A549 (cell line): ENCODE data around the gene KIF5A.

Experiments
- BHLHE40 ChIP-seq: IDR thresholded peaks from 2 replicates; pipeline ENCODE4 v1.6.1; 2012; ENCODE audit warnings: low read depth, low read length, inconsistent platforms
- EP300 ChIP-seq, 2 experiments: fragments of >200 bp; sonication (Bioruptor Twin); formaldehyde crosslinking; IDR thresholded peaks; 2 replicates in 1 of 2; 3 replicates in 1 of 2; pipeline ENCODE4 v1.6.1; 2016 to 2017
- POLR2A ChIP-seq: IDR thresholded peaks from 2 replicates; pipeline ENCODE4 v1.6.1; 2012; ENCODE audit warnings: mild to moderate bottlenecking, low read length
- RAD21 ChIP-seq, 2 experiments: fragments of >200 bp in 1 of 2; sonication (Bioruptor Twin) in 1 of 2; formaldehyde crosslinking in 1 of 2; IDR thresholded peaks in 1 of 2; conservative IDR thresholded peaks in 1 of 2; 2 replicates in 1 of 2; 3 replicates in 1 of 2; pipeline ENCODE4 v1.6.1; 2012 to 2018; ENCODE audit warnings: inconsistent platforms in 1 of 2
- TF ChIP-seq, protein P1 (sequence below): fragments of >200 bp; sonication (Bioruptor Twin); formaldehyde crosslinking; IDR thresholded peaks from 3 replicates; pipeline ENCODE4 v1.5.1; 2016
- TF ChIP-seq, protein P2 (sequence below): fragments of >200 bp; sonication (Bioruptor Twin); formaldehyde crosslinking; IDR thresholded peaks from 3 replicates; pipeline ENCODE4 v1.6.1; 2016
- TF ChIP-seq, protein P3 (sequence below): IDR thresholded peaks from 2 replicates; pipeline ENCODE4 v1.6.1; 2012; ENCODE audit warnings: low read depth, borderline replicate concordance
- TF ChIP-seq, protein P4 (sequence below): fragments of 200-600 bp; sonication (generic); IDR thresholded peaks from 2 replicates; pipeline ENCODE4 v1.6.1; 2016; ENCODE audit warnings: antibody characterized with exemption, mild to moderate bottlenecking, moderate library complexity
- TF ChIP-seq, protein P5 (sequence below): IDR thresholded peaks from 2 replicates; pipeline ENCODE4 v1.6.1; 2012
- TF ChIP-seq, protein P6 (sequence below): IDR thresholded peaks from 2 replicates; pipeline ENCODE4 v1.6.1; 2012

DNA sequence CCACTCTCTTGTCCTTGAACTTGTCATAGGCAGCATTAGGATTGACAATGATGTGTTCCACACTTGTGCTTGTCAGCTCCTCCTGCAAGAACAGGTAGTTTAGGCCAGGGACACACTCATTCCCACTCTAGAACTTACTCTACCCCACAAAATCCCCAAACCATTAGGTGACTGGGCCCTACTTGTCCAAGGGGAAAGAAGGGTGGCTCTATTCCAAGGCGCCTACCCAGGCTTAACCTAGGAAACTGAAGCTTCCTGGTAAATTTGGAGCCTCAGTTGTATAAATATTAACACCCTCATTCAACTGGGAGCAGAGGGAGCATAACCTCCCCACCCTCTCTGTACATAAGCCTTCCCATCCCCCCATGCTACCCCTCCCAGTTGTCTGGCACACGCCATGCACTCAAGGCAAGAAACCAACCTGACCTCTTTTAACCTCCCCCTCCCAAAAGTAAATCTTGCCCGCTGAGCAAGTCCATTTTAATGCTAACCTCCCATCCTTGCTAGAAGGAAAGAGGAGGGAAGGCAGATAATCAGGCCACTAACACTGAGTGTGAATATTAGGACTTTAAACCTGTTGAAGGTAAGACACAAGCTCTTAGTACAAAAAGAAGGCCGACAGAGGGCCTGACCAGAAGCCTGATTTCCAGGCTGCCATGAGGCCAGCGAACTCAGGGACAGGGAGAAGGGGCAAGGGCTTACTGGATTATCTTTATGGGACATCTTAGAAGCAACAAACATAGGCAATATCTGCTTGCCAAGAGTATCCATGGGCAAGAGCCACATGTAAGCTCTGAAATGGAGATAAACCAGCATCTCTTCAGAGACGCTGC lies 13.9 kb upstream of the KIF5A start:
- TF ChIP-seq, protein P1, sequence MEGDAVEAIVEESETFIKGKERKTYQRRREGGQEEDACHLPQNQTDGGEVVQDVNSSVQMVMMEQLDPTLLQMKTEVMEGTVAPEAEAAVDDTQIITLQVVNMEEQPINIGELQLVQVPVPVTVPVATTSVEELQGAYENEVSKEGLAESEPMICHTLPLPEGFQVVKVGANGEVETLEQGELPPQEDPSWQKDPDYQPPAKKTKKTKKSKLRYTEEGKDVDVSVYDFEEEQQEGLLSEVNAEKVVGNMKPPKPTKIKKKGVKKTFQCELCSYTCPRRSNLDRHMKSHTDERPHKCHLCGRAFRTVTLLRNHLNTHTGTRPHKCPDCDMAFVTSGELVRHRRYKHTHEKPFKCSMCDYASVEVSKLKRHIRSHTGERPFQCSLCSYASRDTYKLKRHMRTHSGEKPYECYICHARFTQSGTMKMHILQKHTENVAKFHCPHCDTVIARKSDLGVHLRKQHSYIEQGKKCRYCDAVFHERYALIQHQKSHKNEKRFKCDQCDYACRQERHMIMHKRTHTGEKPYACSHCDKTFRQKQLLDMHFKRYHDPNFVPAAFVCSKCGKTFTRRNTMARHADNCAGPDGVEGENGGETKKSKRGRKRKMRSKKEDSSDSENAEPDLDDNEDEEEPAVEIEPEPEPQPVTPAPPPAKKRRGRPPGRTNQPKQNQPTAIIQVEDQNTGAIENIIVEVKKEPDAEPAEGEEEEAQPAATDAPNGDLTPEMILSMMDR, result no peak
- TF ChIP-seq, protein P2, sequence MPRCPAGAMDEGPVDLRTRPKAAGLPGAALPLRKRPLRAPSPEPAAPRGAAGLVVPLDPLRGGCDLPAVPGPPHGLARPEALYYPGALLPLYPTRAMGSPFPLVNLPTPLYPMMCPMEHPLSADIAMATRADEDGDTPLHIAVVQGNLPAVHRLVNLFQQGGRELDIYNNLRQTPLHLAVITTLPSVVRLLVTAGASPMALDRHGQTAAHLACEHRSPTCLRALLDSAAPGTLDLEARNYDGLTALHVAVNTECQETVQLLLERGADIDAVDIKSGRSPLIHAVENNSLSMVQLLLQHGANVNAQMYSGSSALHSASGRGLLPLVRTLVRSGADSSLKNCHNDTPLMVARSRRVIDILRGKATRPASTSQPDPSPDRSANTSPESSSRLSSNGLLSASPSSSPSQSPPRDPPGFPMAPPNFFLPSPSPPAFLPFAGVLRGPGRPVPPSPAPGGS, result no peak
- TF ChIP-seq RAD21 (conservative IDR thresholded peaks at IDR 0.05 in 1 of 2, IDR thresholded peaks at IDR 0.05 in 1 of 2) (no peak), POLR2A (no peak), BHLHE40 (no peak), EP300 (IDR thresholded peaks at IDR 0.05) (no peak)
- TF ChIP-seq, protein P3, sequence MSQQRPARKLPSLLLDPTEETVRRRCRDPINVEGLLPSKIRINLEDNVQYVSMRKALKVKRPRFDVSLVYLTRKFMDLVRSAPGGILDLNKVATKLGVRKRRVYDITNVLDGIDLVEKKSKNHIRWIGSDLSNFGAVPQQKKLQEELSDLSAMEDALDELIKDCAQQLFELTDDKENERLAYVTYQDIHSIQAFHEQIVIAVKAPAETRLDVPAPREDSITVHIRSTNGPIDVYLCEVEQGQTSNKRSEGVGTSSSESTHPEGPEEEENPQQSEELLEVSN, result no peak
- TF ChIP-seq, protein P4, sequence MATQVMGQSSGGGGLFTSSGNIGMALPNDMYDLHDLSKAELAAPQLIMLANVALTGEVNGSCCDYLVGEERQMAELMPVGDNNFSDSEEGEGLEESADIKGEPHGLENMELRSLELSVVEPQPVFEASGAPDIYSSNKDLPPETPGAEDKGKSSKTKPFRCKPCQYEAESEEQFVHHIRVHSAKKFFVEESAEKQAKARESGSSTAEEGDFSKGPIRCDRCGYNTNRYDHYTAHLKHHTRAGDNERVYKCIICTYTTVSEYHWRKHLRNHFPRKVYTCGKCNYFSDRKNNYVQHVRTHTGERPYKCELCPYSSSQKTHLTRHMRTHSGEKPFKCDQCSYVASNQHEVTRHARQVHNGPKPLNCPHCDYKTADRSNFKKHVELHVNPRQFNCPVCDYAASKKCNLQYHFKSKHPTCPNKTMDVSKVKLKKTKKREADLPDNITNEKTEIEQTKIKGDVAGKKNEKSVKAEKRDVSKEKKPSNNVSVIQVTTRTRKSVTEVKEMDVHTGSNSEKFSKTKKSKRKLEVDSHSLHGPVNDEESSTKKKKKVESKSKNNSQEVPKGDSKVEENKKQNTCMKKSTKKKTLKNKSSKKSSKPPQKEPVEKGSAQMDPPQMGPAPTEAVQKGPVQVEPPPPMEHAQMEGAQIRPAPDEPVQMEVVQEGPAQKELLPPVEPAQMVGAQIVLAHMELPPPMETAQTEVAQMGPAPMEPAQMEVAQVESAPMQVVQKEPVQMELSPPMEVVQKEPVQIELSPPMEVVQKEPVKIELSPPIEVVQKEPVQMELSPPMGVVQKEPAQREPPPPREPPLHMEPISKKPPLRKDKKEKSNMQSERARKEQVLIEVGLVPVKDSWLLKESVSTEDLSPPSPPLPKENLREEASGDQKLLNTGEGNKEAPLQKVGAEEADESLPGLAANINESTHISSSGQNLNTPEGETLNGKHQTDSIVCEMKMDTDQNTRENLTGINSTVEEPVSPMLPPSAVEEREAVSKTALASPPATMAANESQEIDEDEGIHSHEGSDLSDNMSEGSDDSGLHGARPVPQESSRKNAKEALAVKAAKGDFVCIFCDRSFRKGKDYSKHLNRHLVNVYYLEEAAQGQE, result no peak
- TF ChIP-seq, protein P5, sequence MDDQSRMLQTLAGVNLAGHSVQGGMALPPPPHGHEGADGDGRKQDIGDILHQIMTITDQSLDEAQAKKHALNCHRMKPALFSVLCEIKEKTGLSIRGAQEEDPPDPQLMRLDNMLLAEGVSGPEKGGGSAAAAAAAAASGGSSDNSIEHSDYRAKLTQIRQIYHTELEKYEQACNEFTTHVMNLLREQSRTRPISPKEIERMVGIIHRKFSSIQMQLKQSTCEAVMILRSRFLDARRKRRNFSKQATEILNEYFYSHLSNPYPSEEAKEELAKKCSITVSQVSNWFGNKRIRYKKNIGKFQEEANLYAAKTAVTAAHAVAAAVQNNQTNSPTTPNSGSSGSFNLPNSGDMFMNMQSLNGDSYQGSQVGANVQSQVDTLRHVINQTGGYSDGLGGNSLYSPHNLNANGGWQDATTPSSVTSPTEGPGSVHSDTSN, result no peak
- TF ChIP-seq, protein P6, sequence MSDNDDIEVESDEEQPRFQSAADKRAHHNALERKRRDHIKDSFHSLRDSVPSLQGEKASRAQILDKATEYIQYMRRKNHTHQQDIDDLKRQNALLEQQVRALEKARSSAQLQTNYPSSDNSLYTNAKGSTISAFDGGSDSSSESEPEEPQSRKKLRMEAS, result no peak
